ENCODE data around the gene COBLL1. TPM values are rescaled to one million over a fixed set of nuclear protein-coding genes. Genes with fewer than 3 reads are reported as not detected.
A peak's percentile ranks its signal among the peaks of the same experiment; 100 is the strongest.

The COBLL1 gene
- total and polyA plus RNA-seq, 5 donors from 2014 or later: 0.49 to 1.3 TPM; not detected in 3

DNA sequence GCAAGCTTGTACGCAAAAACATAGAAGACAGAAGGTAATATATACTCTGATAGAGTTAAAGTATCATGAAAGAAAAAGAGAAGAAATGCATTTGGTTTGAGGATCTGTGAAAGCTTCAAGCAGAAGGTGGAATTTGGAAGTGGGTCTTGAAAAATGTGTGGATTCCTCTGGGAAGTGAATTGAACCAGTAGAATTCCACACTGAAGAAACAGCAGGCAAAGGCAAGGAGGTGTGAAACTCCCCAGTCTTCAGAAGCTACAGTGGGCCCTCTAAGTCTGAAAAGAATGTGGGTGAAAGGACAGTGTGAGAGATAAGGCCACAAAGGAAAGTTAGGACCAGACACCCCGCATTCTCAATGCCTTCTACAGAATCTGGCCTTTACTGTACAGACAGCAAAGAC, 25.6 kb downstream of the COBLL1 start:
- H3K4me1 ChIP-seq (ENCODE audit: control insufficient read depth, insufficient read depth, low read length, poor library complexity, severe bottlenecking): no peaks in the 10 kb centered on the region
- Mint-ChIP-seq H3K36me3 (no peaks in the 10 kb centered on the region), H3K4me1 (no peaks in the 10 kb centered on the region), H3K27me3 (no peaks in the 10 kb centered on the region), H3K4me3 (no peak overlapping the region), H3K9me3 (peaks cover 0 to 2% (median 0%) of the 10 kb centered on the region in 7 donors), H3K27ac (no peak overlapping the region)
- no peak for ATAC-seq (ENCODE audit: low read depth in 2 of 2)
- H3K27ac ChIP-seq (ENCODE audit: insufficient read depth, low read length, poor library complexity, severe bottlenecking): no peak overlapping the region
- no peaks in the 10 kb centered on the region for H3K9me3 ChIP-seq (ENCODE audit: control insufficient read depth in 2 of 2, low read length in 2 of 2)
- no peak overlapping the region for H3K4me3 ChIP-seq (ENCODE audit: low read depth, low read length)
- no peaks in the 10 kb centered on the region for H3K36me3 ChIP-seq (ENCODE audit: control insufficient read depth, insufficient read depth, low read length)
- H3K27me3 ChIP-seq (ENCODE audit: control insufficient read depth, insufficient read depth, low read length): no peaks in the 10 kb centered on the region
- no peak for DNase-seq

DNA sequence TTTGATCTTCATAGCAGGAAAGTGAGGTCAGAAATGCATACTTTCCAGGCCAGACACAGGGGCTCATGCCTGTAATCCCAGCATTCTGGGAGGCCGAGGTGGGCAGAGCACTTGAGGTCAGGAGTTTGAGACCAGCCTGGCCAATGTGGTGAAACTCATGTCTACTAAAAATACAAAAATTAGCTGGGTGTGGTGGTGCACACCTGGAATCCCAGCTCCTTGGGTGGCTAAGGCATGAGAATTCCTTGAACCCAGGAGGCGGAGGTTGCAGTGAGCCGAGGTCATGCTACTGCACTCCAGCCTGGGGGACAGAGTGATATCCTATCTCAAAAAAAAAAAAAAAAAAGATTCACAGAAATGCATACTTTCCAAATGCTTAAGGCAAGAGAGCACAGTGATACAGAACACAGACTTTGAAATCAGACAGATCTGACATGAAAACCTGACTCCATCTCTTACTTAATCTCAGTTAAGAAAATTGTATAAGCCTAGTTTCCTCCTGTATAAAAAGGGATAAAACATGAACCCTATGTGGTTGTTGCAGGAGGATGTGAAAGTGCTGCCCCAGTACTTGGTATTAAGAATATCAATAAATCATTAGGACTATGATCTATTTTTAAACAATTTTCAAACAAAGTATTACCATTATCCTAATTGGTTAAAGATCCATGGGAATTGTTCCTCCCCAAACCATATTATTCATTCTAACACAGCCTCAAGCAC, 26.4 kb downstream of the COBLL1 start:
- no peaks in the 10 kb centered on the region for H3K27me3 ChIP-seq (ENCODE audit: control insufficient read depth, insufficient read depth, low read length)
- Mint-ChIP-seq H3K27ac (no peak overlapping the region), H3K4me1 (no peaks in the 10 kb centered on the region), H3K36me3 (no peaks in the 10 kb centered on the region), H3K4me3 (no peak overlapping the region), H3K9me3 (peaks cover 0 to 2% (median 0%) of the 10 kb centered on the region in 7 donors), H3K27me3 (no peaks in the 10 kb centered on the region)
- no peaks in the 10 kb centered on the region for H3K9me3 ChIP-seq (ENCODE audit: control insufficient read depth in 2 of 2, low read length in 2 of 2)
- H3K27ac ChIP-seq (ENCODE audit: insufficient read depth, low read length, poor library complexity, severe bottlenecking): no peak overlapping the region
- H3K36me3 ChIP-seq (ENCODE audit: control insufficient read depth, insufficient read depth, low read length): no peaks in the 10 kb centered on the region
- H3K4me3 ChIP-seq (ENCODE audit: low read depth, low read length): no peak overlapping the region
- H3K4me1 ChIP-seq (ENCODE audit: control insufficient read depth, insufficient read depth, low read length, poor library complexity, severe bottlenecking): no peaks in the 10 kb centered on the region
- ATAC-seq (ENCODE audit: low read depth in 2 of 2) (no peak), DNase-seq (no peak)

DNA sequence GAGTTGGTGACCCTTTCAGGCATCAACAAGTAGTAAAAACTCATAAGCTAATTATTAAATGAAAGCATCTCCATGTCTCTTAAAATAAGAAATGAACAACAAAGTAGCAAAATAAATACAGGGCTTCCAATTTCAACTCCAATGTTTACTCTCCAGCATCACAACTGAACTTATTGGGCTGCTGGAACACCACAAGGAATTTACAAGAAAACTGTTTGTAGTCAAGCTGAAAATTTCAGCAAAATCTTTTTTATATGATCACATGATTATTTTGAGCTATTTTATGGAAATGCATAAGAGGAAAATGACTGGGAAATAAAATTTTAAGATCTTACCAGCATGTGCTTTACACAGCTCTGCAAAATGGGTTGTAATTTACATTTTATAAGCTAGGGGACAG, 28.1 kb downstream of the COBLL1 start:
- Mint-ChIP-seq H3K27ac (no peak overlapping the region), H3K4me3 (no peak overlapping the region), H3K4me1 (no peaks in the 10 kb centered on the region), H3K9me3 (peaks cover 0 to 2% (median 0%) of the 10 kb centered on the region in 7 donors), H3K27me3 (no peaks in the 10 kb centered on the region), H3K36me3 (no peaks in the 10 kb centered on the region)
- ATAC-seq (ENCODE audit: low read depth in 2 of 2) (no peak), DNase-seq (no peak)
- Histone ChIP-seq H3K4me3 (ENCODE audit: low read depth, low read length) (no peak overlapping the region), H3K36me3 (ENCODE audit: control insufficient read depth, insufficient read depth, low read length) (no peaks in the 10 kb centered on the region), H3K9me3 (ENCODE audit: control insufficient read depth in 2 of 2, low read length in 2 of 2) (no peaks in the 10 kb centered on the region), H3K27me3 (ENCODE audit: control insufficient read depth, insufficient read depth, low read length) (no peaks in the 10 kb centered on the region), H3K4me1 (ENCODE audit: control insufficient read depth, insufficient read depth, low read length, poor library complexity, severe bottlenecking) (no peaks in the 10 kb centered on the region), H3K27ac (ENCODE audit: insufficient read depth, low read length, poor library complexity, severe bottlenecking) (no peak overlapping the region)

DNA sequence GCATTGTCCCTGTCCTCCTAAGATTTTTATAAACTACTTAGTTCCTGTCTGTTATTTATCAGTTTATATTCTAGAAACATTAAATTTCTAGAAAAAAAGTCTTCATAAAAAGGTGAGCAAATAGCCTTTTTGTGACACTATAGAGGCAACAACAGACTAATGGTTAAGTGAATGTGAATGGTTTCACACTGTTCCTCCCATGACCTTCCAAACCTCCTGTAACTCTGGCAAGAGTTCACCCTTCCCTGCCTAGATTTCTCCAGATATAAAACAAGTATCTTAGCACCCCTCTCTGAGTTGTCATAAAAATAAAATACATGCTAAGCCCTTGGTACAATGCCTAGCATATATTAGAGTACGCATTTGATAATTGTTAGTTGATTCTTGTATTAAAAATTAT, 29.2 kb downstream of the COBLL1 start:
- no peaks in the 10 kb centered on the region for H3K36me3 Mint-ChIP-seq
- DNase-seq (no peak), ATAC-seq (ENCODE audit: low read depth in 2 of 2) (no peak)
- Histone ChIP-seq H3K4me1 (ENCODE audit: control insufficient read depth, insufficient read depth, low read length, poor library complexity, severe bottlenecking) (no peaks in the 10 kb centered on the region), H3K4me3 (ENCODE audit: low read depth, low read length) (no peak overlapping the region), H3K36me3 (ENCODE audit: control insufficient read depth, insufficient read depth, low read length) (no peaks in the 10 kb centered on the region), H3K27me3 (ENCODE audit: control insufficient read depth, insufficient read depth, low read length) (no peaks in the 10 kb centered on the region), H3K27ac (ENCODE audit: insufficient read depth, low read length, poor library complexity, severe bottlenecking) (no peak overlapping the region), H3K9me3 (ENCODE audit: control insufficient read depth in 2 of 2, low read length in 2 of 2) (no peaks in the 10 kb centered on the region)
- H3K4me3 Mint-ChIP-seq: no peak overlapping the region
- no peak overlapping the region for H3K27ac Mint-ChIP-seq
- no peaks in the 10 kb centered on the region for H3K27me3 Mint-ChIP-seq
- peaks cover 0 to 2% (median 0%) of the 10 kb centered on the region in 7 donors for H3K9me3 Mint-ChIP-seq
- H3K4me1 Mint-ChIP-seq: no peaks in the 10 kb centered on the region

GRCh38 chr2:164811819-164812218, 29.8 kb downstream of the COBLL1 start:
- Mint-ChIP-seq H3K4me1 (no peaks in the 10 kb centered on the region), H3K27ac (no peak overlapping the region), H3K4me3 (no peak overlapping the region), H3K27me3 (no peaks in the 10 kb centered on the region), H3K9me3 (peaks cover 0 to 2% (median 0%) of the 10 kb centered on the region in 7 donors), H3K36me3 (no peaks in the 10 kb centered on the region)
- no peak for DNase-seq
- Histone ChIP-seq H3K4me3 (ENCODE audit: low read depth, low read length) (no peak overlapping the region), H3K9me3 (ENCODE audit: control insufficient read depth in 2 of 2, low read length in 2 of 2) (no peaks in the 10 kb centered on the region), H3K36me3 (ENCODE audit: control insufficient read depth, insufficient read depth, low read length) (no peaks in the 10 kb centered on the region), H3K27ac (ENCODE audit: insufficient read depth, low read length, poor library complexity, severe bottlenecking) (no peak overlapping the region), H3K27me3 (ENCODE audit: control insufficient read depth, insufficient read depth, low read length) (no peaks in the 10 kb centered on the region), H3K4me1 (ENCODE audit: control insufficient read depth, insufficient read depth, low read length, poor library complexity, severe bottlenecking) (no peaks in the 10 kb centered on the region)
- ATAC-seq (ENCODE audit: low read depth in 2 of 2): no peak

GRCh38 chr2:164810843-164811242, 30.8 kb downstream of the COBLL1 start:
- Histone ChIP-seq H3K4me1 (ENCODE audit: control insufficient read depth, insufficient read depth, low read length, poor library complexity, severe bottlenecking) (no peaks in the 10 kb centered on the region), H3K4me3 (ENCODE audit: low read depth, low read length) (no peak overlapping the region), H3K9me3 (ENCODE audit: control insufficient read depth in 2 of 2, low read length in 2 of 2) (no peaks in the 10 kb centered on the region), H3K27ac (ENCODE audit: insufficient read depth, low read length, poor library complexity, severe bottlenecking) (no peak overlapping the region), H3K27me3 (ENCODE audit: control insufficient read depth, insufficient read depth, low read length) (no peaks in the 10 kb centered on the region), H3K36me3 (ENCODE audit: control insufficient read depth, insufficient read depth, low read length) (no peaks in the 10 kb centered on the region)
- Mint-ChIP-seq H3K4me3 (no peak overlapping the region), H3K27ac (no peak overlapping the region), H3K27me3 (no peaks in the 10 kb centered on the region), H3K36me3 (no peaks in the 10 kb centered on the region), H3K4me1 (no peaks in the 10 kb centered on the region), H3K9me3 (peaks cover 0 to 2% (median 0%) of the 10 kb centered on the region in 7 donors)
- DNase-seq (no peak), ATAC-seq (ENCODE audit: low read depth in 2 of 2) (no peak)

DNA sequence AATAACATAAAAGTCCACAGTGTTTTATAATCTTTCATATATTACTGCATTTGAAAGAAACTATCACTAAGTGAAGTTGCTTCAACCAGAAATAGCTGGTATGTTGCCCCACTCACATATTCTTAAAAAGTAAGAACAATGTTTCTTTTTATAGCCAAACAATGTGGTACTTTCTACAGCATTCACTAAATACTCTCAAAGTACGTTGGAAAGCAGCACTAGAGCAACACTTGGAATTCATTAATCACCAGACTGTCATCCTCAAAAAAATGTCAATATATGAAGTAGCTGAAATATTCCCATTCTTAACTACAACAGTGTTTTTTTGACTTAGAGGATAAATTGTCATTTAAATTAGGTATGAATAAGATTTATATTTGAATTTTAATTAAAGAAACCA, 32.8 kb downstream of the COBLL1 start:
- no peak overlapping the region for H3K27ac ChIP-seq (ENCODE audit: insufficient read depth, low read length, poor library complexity, severe bottlenecking)
- no peaks in the 10 kb centered on the region for H3K27me3 ChIP-seq (ENCODE audit: control insufficient read depth, insufficient read depth, low read length)
- ATAC-seq (ENCODE audit: low read depth in 2 of 2) (no peak), DNase-seq (no peak)
- H3K36me3 ChIP-seq (ENCODE audit: control insufficient read depth, insufficient read depth, low read length): no peaks in the 10 kb centered on the region
- no peaks in the 10 kb centered on the region for H3K4me1 ChIP-seq (ENCODE audit: control insufficient read depth, insufficient read depth, low read length, poor library complexity, severe bottlenecking)
- Mint-ChIP-seq H3K4me1 (no peaks in the 10 kb centered on the region), H3K27me3 (no peaks in the 10 kb centered on the region), H3K27ac (no peak overlapping the region), H3K4me3 (no peak overlapping the region), H3K9me3 (peaks cover 0 to 2% (median 0%) of the 10 kb centered on the region in 7 donors), H3K36me3 (no peaks in the 10 kb centered on the region)
- H3K9me3 ChIP-seq (ENCODE audit: control insufficient read depth in 2 of 2, low read length in 2 of 2): no peaks in the 10 kb centered on the region
- no peak overlapping the region for H3K4me3 ChIP-seq (ENCODE audit: low read depth, low read length)

DNA sequence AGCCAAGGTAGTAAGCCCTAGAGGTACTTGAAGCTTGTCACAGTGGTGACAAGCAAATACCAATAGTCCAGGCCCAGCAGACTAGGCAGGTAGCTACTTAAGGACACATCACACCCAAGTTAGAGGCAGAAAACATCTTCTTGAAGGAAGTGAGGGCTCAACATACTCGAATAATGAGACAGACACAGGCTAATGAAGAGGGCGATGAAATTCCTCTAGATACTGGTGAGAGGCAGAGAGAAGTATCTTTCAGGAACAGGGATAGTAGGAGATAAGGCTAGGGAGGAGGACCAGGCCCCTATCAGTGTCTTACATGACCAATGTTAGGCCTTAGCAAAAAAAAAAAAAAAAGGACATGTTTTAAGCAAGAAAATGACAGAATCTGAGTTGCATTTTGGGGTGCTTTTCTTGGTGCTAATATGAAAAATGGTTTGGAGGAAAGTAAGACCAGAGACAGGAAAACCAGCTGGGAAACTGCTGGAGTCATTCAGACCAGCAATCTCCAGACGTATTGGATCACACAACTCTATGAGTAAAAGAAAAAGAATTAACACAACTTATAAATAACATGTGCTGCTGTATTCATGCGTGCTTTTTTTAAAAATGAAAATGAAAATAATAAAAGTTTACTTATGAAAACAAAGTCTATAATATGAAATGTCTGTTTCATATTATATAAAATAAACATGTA, 37.7 kb downstream of the COBLL1 start:
- Histone ChIP-seq H3K27me3 (ENCODE audit: control insufficient read depth, insufficient read depth, low read length) (no peaks in the 10 kb centered on the region), H3K36me3 (ENCODE audit: control insufficient read depth, insufficient read depth, low read length) (no peaks in the 10 kb centered on the region), H3K4me1 (ENCODE audit: control insufficient read depth, insufficient read depth, low read length, poor library complexity, severe bottlenecking) (no peaks in the 10 kb centered on the region), H3K9me3 (ENCODE audit: control insufficient read depth in 2 of 2, low read length in 2 of 2) (no peaks in the 10 kb centered on the region), H3K27ac (ENCODE audit: insufficient read depth, low read length, poor library complexity, severe bottlenecking) (no peak overlapping the region), H3K4me3 (ENCODE audit: low read depth, low read length) (no peak overlapping the region)
- Mint-ChIP-seq H3K27me3 (no peaks in the 10 kb centered on the region), H3K4me3 (peak overlapping the region in 1 of 4 donors; percentile 76), H3K27ac (no peak overlapping the region), H3K9me3 (peaks cover 0 to 2% (median 0%) of the 10 kb centered on the region in 7 donors), H3K36me3 (no peaks in the 10 kb centered on the region), H3K4me1 (no peaks in the 10 kb centered on the region)
- DNase-seq (no peak), ATAC-seq (ENCODE audit: low read depth in 2 of 2) (no peak)
